ENCODE measurements around the gene HEXIM2. TPM values are rescaled to one million over a fixed set of nuclear protein-coding genes. Genes with fewer than 3 reads are reported as not detected.

HEXIM2 gene
- total RNA-seq, 1 experiment from 2014 or later = 19.9 TPM

- intact Hi-C loops (cut with micrococcal nuclease) = no loop called here
- Histone ChIP-seq H3K9ac (ENCODE audit: low read length) (peak overlapping the region; percentile 95), H4K20me1 (ENCODE audit: low read length) (peaks cover 31% of the 10 kb centered on the region), H3K9me3 (ENCODE audit: low read length) (no peaks in the 10 kb centered on the region), H3K4me3 (ENCODE audit: low read length) (peak overlapping the region; percentile 76), H3K4me1 (ENCODE audit: insufficient read depth, low read length) (peaks cover 23% of the 10 kb centered on the region), H3K4me2 (ENCODE audit: low read length) (peak overlapping the region; percentile 88), H3K27me3 (ENCODE audit: low read length) (no peaks in the 10 kb centered on the region), H3K36me3 (ENCODE audit: low read depth, low read length) (0 out of 2 replicates have a peak, but pooled peaks cover 4% of the 10 kb centered on the region), H3F3A (ENCODE audit: low read length, unreplicated experiment) (peaks cover 5% of the 10 kb centered on the region), H3K9me2 (replicated peaks; ENCODE audit: low read length) (no peaks in the 10 kb centered on the region), H3K27ac (ENCODE audit: low read length) (peak overlapping the region; percentile 90; the same call in 1 of the 2 replicates), H2AFZ (ENCODE audit: low read length) (0 out of 2 replicates have a peak overlapping the region, but pooled peaks have one; percentile 92), H3K79me2 (ENCODE audit: low read length) (peaks cover 39% of the 10 kb centered on the region)
- BruUV-seq (replicated peaks) = no TSS peak
- TF ChIP-seq EZH2phosphoT487 (IDR thresholded peaks at IDR 0.05; ENCODE audit: borderline replicate concordance, low read length) = no peak
- TF ChIP-seq, protein P1, sequence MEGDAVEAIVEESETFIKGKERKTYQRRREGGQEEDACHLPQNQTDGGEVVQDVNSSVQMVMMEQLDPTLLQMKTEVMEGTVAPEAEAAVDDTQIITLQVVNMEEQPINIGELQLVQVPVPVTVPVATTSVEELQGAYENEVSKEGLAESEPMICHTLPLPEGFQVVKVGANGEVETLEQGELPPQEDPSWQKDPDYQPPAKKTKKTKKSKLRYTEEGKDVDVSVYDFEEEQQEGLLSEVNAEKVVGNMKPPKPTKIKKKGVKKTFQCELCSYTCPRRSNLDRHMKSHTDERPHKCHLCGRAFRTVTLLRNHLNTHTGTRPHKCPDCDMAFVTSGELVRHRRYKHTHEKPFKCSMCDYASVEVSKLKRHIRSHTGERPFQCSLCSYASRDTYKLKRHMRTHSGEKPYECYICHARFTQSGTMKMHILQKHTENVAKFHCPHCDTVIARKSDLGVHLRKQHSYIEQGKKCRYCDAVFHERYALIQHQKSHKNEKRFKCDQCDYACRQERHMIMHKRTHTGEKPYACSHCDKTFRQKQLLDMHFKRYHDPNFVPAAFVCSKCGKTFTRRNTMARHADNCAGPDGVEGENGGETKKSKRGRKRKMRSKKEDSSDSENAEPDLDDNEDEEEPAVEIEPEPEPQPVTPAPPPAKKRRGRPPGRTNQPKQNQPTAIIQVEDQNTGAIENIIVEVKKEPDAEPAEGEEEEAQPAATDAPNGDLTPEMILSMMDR (conservative IDR thresholded peaks at IDR 0.05; ENCODE audit: low read depth, low read length) = no peak
- TF ChIP-seq EZH2 (IDR thresholded peaks at IDR 0.05; ENCODE audit: low read length, unreplicated experiment) = no peak
- ATAC-seq (no peak), DNase-seq (no peak)
- ChIA-PET POLR2A (ENCODE audit: unreplicated experiment) (interaction anchor here (0.6 kb wide), 1 partner anchor 26 kb away, joined by 3 read pairs; no protein-coding TSS in a partner anchor), CTCF (interaction anchor here (0.6 to 2.4 kb wide), 2 partner anchors 11 to 179 kb away, joined by 11 to 19 read pairs; partner anchors contain the start of genes ACBD4 and C1QL1)
These were observed 15.1 kb upstream of the HEXIM2 start for GRCh38 chr17:45146592-45146889.

DNA sequence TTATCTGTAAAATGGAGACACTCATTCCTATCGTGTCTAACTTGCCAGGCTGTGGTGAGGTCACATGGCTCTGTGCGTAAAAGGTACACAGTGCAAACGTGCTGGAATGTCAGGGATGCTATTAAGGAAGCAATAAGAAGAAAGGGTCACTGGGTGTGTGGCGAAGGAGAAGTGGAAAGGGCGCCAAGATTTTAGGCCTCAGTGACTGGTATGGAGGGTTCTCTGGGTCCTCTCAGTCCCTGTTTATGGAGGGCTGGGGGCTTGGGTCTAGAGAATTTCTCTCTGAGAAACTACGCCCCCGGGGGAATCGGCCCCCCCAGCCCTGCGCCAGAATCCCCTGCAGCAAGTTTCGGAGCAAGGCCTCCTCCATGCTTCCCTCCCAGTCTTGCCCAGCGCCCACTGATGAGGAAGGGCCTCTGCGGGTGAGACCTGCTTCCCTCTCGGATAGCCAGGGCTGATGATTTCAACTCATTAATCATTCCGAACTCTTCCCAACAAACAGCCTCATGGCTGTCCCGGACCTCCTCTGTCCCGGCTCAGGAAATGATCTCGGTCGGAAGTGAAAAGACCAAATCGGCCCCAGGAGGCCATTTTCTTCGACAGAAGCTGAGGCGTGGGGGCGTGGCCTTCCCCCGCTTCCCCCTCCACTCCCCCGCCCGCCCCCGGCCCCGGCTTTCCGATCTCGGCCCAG lies 14.6 kb upstream of the HEXIM2 start:
- BruUV-seq (replicated peaks) = no TSS peak

More for the DNA sequence above, 14.6 kb upstream of the HEXIM2 start:
- Histone ChIP-seq H2AFZ (ENCODE audit: low read length) (peak overlapping the region; percentile 92), H3K4me2 (ENCODE audit: low read length) (peak overlapping the region; percentile 88), H3K36me3 (ENCODE audit: low read depth, low read length) (0 out of 2 replicates have a peak, but pooled peaks cover 4% of the 10 kb centered on the region), H3K27me3 (ENCODE audit: low read length) (no peaks in the 10 kb centered on the region), H3K9ac (ENCODE audit: low read length) (peak overlapping the region; percentile 95), H3K9me3 (ENCODE audit: low read length) (no peaks in the 10 kb centered on the region), H3K4me1 (ENCODE audit: insufficient read depth, low read length) (peaks cover 27% of the 10 kb centered on the region), H3F3A (ENCODE audit: low read length, unreplicated experiment) (peaks cover 8% of the 10 kb centered on the region), H3K79me2 (ENCODE audit: low read length) (peaks cover 44% of the 10 kb centered on the region), H4K20me1 (ENCODE audit: low read length) (peaks cover 34% of the 10 kb centered on the region), H3K27ac (ENCODE audit: low read length) (peak overlapping the region; percentile 90), H3K4me3 (ENCODE audit: low read length) (peak overlapping the region; percentile 76), H3K9me2 (replicated peaks; ENCODE audit: low read length) (no peaks in the 10 kb centered on the region)
- intact Hi-C loops (cut with micrococcal nuclease) = loop anchor here (1.0 kb wide), 1 partner anchor 25 kb away; no protein-coding TSS in a partner anchor
- POLR2A ChIA-PET (ENCODE audit: unreplicated experiment) = interaction anchor here (0.6 kb wide), 1 partner anchor 127 kb away, joined by 3 read pairs; no protein-coding TSS in a partner anchor
- CTCF ChIA-PET = interaction anchor here (0.6 to 5.3 kb wide), 4 partner anchors 12 to 51 kb away, joined by 3 to 97 read pairs (median 34); partner anchors contain the start of gene ACBD4
- TF ChIP-seq, protein P1 (conservative IDR thresholded peaks at IDR 0.05; ENCODE audit: low read depth, low read length) = no peak
- TF ChIP-seq EZH2 (IDR thresholded peaks at IDR 0.05; ENCODE audit: low read length, unreplicated experiment) (no peak), EZH2phosphoT487 (IDR thresholded peaks at IDR 0.05; ENCODE audit: borderline replicate concordance, low read length) (no peak)
- DNase-seq (no peak), ATAC-seq (peak; percentile 1; the same call in 1 of the 2 replicates)

Data from PC-3 (cell line).